ENCODE measurements around the gene DDX17. TPM values are rescaled to one million over a fixed set of nuclear protein-coding genes. Genes with fewer than 3 reads are reported as not detected.

Gene DDX17
- total RNA-seq, 2 donors from 2014 or later = 663 to 682 TPM

GRCh38 chr22:38531251-38531938, 25.3 kb upstream of the DDX17 start:
- ATAC-seq (ENCODE audit: insufficient number of reproducible peaks, low FRiP score, low read depth) (no peak), DNase-seq (ENCODE audit: low spot score) (no peak)
- TF ChIP-seq CTCF (IDR thresholded peaks at IDR 0.05) = no peak
- no peak overlapping the region for H3K4me3 ChIP-seq
- peak overlapping the region in 1 of 2 donors; percentile 17 for H3K27ac ChIP-seq
- H3K9me3 ChIP-seq = no peaks in the 10 kb centered on the region
- no peaks in the 10 kb centered on the region for H3K36me3 ChIP-seq
- no peaks in the 10 kb centered on the region for H3K27me3 ChIP-seq (replicated peaks; ENCODE audit: insufficient read depth)
- H3K4me1 ChIP-seq (ENCODE audit: control insufficient read depth in 1 of 2, low read depth in 2 of 2) = peaks cover 0 to 4% of the 10 kb centered on the region in 2 donors

- Histone ChIP-seq H3K4me1 (ENCODE audit: control insufficient read depth in 1 of 2, low read depth in 2 of 2) (no peaks in the 10 kb centered on the region), H3K36me3 (no peaks in the 10 kb centered on the region), H3K9me3 (no peaks in the 10 kb centered on the region), H3K4me3 (no peak overlapping the region), H3K27ac (no peak overlapping the region), H3K27me3 (replicated peaks; ENCODE audit: insufficient read depth) (no peaks in the 10 kb centered on the region)
- DNase-seq (ENCODE audit: low spot score) (no peak), ATAC-seq (ENCODE audit: insufficient number of reproducible peaks, low FRiP score, low read depth) (no peak)
- no peak for TF ChIP-seq CTCF (IDR thresholded peaks at IDR 0.05)
These were observed 18.3 kb upstream of the DDX17 start for GRCh38 chr22:38524429-38524828.

GRCh38 chr22:38523479-38523878, 17.4 kb upstream of the DDX17 start:
- no peak for TF ChIP-seq CTCF (IDR thresholded peaks at IDR 0.05)
- H3K27ac ChIP-seq = no peak overlapping the region
- DNase-seq (ENCODE audit: low spot score) (no peak), ATAC-seq (ENCODE audit: insufficient number of reproducible peaks, low FRiP score, low read depth) (no peak)
- H3K4me3 ChIP-seq = no peak overlapping the region
- no peaks in the 10 kb centered on the region for H3K36me3 ChIP-seq
- H3K4me1 ChIP-seq (ENCODE audit: control insufficient read depth in 1 of 2, low read depth in 2 of 2) = no peaks in the 10 kb centered on the region
- H3K9me3 ChIP-seq = no peaks in the 10 kb centered on the region
- no peaks in the 10 kb centered on the region for H3K27me3 ChIP-seq (replicated peaks; ENCODE audit: insufficient read depth)

- DNase-seq (ENCODE audit: low spot score) (no peak), ATAC-seq (ENCODE audit: insufficient number of reproducible peaks, low FRiP score, low read depth) (no peak)
- Histone ChIP-seq H3K27ac (no peak overlapping the region), H3K4me3 (no peak overlapping the region), H3K9me3 (no peaks in the 10 kb centered on the region), H3K36me3 (no peaks in the 10 kb centered on the region), H3K27me3 (replicated peaks; ENCODE audit: insufficient read depth) (no peaks in the 10 kb centered on the region), H3K4me1 (ENCODE audit: control insufficient read depth in 1 of 2, low read depth in 2 of 2) (no peaks in the 10 kb centered on the region)
- TF ChIP-seq CTCF (IDR thresholded peaks at IDR 0.05) = no peak
These were observed 16.9 kb upstream of the DDX17 start for GRCh38 chr22:38523029-38523428.

- Histone ChIP-seq H3K4me1 (ENCODE audit: control insufficient read depth in 1 of 2, low read depth in 2 of 2) (no peaks in the 10 kb centered on the region), H3K27ac (no peak overlapping the region), H3K36me3 (no peaks in the 10 kb centered on the region), H3K27me3 (replicated peaks; ENCODE audit: insufficient read depth) (no peaks in the 10 kb centered on the region), H3K4me3 (no peak overlapping the region), H3K9me3 (no peaks in the 10 kb centered on the region)
- ATAC-seq (ENCODE audit: insufficient number of reproducible peaks, low FRiP score, low read depth) (no peak), DNase-seq (ENCODE audit: low spot score) (no peak)
- no peak for TF ChIP-seq CTCF (IDR thresholded peaks at IDR 0.05)
These were observed 13.5 kb upstream of the DDX17 start for GRCh38 chr22:38519453-38520250.

Measured in thoracic aorta (tissue), 2 donors.